RWPE2 (cell line): Measurements from ENCODE around the gene TOP3B.

ENCODE experiments used
- ATAC-seq: fragments of 200-7000 bp; cut with Tn5 transposase; 3 replicates; pipeline ENCODE4 v1.9.1; 2021; ENCODE audit warnings: low read depth
- DNase-seq: peaks from one replicate; pipeline ENCODE4 v3.0.0-alpha.2; 2020; ENCODE audit warnings: low spot score
- H3K27ac ChIP-seq: fragments of 450-650 bp; 2 replicates; pipeline ENCODE4 v1.5.1; 2017; ENCODE audit warnings: mild to moderate bottlenecking; ENCODE audit not compliant: poor library complexity, severe bottlenecking
- H3K27me3 ChIP-seq: fragments of 250-450 bp; sonication (Bioruptor Pico); 2 replicates; pipeline ENCODE4 v1.5.1; 2021; ENCODE audit warnings: mild to moderate bottlenecking, moderate library complexity; ENCODE audit not compliant: insufficient read depth, poor library complexity, severe bottlenecking
- H3K36me3 ChIP-seq: fragments of 250-450 bp; sonication (Bioruptor Pico); 2 replicates; pipeline ENCODE4 v1.5.1; 2020; ENCODE audit warnings: low read depth, mild to moderate bottlenecking, moderate library complexity
- H3K4me1 ChIP-seq: fragments of 250-450 bp; sonication (Bioruptor Pico); 2 replicates; pipeline ENCODE4 v1.5.1; 2021; ENCODE audit warnings: mild to moderate bottlenecking, moderate library complexity; ENCODE audit not compliant: insufficient read depth, poor library complexity, severe bottlenecking
- H3K4me3 ChIP-seq: fragments of 250-450 bp; sonication (Bioruptor Pico); 2 replicates; pipeline ENCODE4 v1.5.1; 2021; ENCODE audit warnings: mild to moderate bottlenecking, moderate library complexity; ENCODE audit not compliant: severe bottlenecking
- H3K9me3 ChIP-seq: fragments of 250-450 bp; sonication (Bioruptor Pico); 2 replicates; pipeline ENCODE4 v1.5.1; 2021; ENCODE audit warnings: mild to moderate bottlenecking, moderate library complexity; ENCODE audit not compliant: severe bottlenecking
- TF ChIP-seq, protein P1 (sequence below): fragments of 450-650 bp; IDR thresholded peaks from one replicate; pipeline ENCODE4 v1.5.1; 2017; ENCODE audit warnings: mild to moderate bottlenecking, moderate library complexity; ENCODE audit not compliant: poor library complexity, severe bottlenecking

The TOP3B gene

DNA sequence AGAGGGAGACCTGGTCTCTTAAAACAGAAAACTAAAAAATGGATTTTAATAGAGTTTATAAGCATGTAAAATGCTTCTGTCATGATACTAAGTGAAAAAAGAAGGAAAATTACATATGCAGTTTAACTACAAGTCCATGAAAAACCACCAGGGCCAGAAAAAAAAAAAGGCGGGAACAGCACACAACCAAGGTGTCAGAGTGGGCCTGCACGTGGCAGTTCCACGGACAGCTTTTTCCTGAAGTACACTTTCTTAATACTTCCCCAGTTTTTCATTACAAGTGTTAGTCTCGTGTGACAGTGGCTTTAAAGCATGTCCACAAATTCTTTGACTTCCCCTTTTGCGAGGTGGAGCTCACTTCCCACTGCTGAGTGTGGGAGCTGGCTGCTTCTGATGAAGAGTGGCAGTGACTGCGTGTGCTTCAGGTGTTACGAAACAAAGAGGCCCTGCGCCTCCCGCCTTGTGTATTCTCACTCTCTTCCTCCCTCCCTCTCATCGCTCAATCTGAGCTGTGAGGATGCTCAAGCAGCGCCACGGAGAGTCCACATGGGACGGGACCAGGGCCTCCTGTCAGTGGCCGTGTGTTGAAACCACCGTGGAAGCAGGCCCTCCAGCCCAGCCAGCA lies 46.3 kb downstream of the TOP3B start:
- no peak for ATAC-seq
- peaks cover 12% of the 10 kb centered on the region for H3K4me1 ChIP-seq
- TF ChIP-seq, protein P1, sequence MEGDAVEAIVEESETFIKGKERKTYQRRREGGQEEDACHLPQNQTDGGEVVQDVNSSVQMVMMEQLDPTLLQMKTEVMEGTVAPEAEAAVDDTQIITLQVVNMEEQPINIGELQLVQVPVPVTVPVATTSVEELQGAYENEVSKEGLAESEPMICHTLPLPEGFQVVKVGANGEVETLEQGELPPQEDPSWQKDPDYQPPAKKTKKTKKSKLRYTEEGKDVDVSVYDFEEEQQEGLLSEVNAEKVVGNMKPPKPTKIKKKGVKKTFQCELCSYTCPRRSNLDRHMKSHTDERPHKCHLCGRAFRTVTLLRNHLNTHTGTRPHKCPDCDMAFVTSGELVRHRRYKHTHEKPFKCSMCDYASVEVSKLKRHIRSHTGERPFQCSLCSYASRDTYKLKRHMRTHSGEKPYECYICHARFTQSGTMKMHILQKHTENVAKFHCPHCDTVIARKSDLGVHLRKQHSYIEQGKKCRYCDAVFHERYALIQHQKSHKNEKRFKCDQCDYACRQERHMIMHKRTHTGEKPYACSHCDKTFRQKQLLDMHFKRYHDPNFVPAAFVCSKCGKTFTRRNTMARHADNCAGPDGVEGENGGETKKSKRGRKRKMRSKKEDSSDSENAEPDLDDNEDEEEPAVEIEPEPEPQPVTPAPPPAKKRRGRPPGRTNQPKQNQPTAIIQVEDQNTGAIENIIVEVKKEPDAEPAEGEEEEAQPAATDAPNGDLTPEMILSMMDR = no peak
- peak overlapping the region; percentile 85 for H3K27ac ChIP-seq
- H3K9me3 ChIP-seq = no peaks in the 10 kb centered on the region
- DNase-seq = no peak
- no peaks in the 10 kb centered on the region for H3K27me3 ChIP-seq
- no peak overlapping the region for H3K4me3 ChIP-seq
- H3K36me3 ChIP-seq = peaks cover 50% of the 10 kb centered on the region

DNA sequence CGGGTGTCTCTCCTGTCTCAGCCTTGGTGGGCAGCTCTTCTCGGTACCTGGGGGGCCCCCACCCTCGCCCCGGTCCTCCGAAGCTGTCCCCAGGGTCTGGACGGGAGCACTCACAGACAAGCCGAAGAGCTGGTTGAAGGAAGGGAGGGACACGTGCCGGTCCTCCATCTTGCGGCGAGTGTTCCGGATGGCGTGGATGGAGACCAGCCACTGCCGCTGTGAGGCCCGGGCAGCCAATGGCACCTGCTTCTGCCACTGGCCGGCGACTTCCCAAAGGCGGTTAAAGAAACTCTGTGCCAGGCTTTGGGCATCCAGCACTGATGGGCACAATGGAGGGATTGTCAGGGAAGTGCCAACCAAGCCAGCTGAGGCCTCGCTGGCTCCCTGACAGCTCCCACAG lies 48.7 kb downstream of the TOP3B start:
- Histone ChIP-seq H3K36me3 (peaks cover 69% of the 10 kb centered on the region), H3K27me3 (no peaks in the 10 kb centered on the region), H3K9me3 (no peaks in the 10 kb centered on the region), H3K4me1 (peaks cover 12% of the 10 kb centered on the region), H3K27ac (no peak overlapping the region), H3K4me3 (no peak overlapping the region)
- DNase-seq (no peak), ATAC-seq (no peak)
- TF ChIP-seq, protein P1 = no peak

DNA sequence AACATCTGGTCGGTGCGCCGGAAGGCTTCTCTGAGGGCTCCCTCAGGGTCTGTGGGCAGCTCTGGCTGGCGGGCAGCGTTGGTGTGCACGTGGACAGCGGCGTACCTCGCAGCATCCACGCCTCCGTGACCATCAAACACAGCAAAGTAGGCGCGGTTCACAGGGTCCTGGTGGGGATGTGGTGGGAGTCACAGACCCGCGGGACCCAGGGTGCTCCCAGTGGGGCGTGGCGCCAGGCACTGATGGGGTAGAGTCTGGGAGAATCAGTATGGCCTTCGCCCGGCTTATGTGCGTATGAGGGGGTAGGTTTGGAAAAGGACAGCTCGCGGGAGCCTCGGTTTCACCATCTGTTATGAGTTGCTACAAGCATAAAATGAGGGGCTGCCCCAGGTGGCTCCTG lies 49.2 kb downstream of the TOP3B start:
- no peak for DNase-seq
- H3K27ac ChIP-seq = no peak overlapping the region

DNA sequence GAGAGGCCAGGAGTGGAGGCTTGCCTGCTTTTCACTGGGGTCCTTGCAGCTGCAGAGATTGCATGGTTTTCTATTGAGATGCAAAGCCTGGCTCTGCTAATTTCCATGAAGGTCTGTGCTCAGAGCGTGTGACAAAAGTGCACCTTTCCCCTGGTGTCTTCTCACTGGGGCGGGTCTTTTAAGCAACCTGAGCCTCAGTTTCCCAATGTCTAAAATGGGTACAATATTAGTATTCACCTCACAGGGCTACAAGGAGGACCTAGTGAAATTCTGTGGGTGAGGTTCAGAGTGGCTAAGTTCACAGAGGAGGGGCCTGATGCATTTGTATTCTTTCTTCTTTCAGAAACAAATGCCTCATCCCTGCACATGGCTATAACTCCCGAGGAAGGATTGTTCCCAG lies 50.2 kb downstream of the TOP3B start:
- TF ChIP-seq, protein P1 = no peak
- Histone ChIP-seq H3K4me3 (no peak overlapping the region), H3K9me3 (no peaks in the 10 kb centered on the region), H3K4me1 (peaks cover 7% of the 10 kb centered on the region), H3K36me3 (peaks cover 67% of the 10 kb centered on the region), H3K27me3 (no peaks in the 10 kb centered on the region), H3K27ac (no peak overlapping the region)
- DNase-seq = no peak
- ATAC-seq = no peak

More for the DNA sequence above, 49.2 kb downstream of the TOP3B start:
- no peak for ATAC-seq
- TF ChIP-seq, protein P1 = no peak
- peaks cover 67% of the 10 kb centered on the region for H3K36me3 ChIP-seq
- H3K4me3 ChIP-seq = no peak overlapping the region
- H3K4me1 ChIP-seq = peaks cover 12% of the 10 kb centered on the region
- H3K27me3 ChIP-seq = no peaks in the 10 kb centered on the region
- no peaks in the 10 kb centered on the region for H3K9me3 ChIP-seq

DNA sequence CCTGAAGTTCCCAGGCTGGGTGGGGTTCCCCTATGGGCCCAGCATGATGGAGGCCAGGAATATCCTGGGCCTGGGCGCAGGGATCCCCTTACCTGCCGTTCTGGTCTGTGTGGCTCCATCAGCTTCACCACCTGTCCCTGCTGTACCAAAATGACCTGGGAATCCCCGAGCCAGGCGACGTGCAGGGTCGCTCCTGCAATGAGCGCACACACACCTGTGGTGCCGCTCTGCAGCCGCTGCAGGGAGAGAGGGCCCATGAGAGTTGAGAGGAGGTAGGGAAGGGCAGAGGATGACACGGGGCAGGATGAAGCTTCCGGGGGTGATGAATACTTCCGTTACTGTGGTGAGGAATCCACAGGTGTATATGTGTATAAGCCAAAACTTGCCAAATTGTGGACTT lies 51.5 kb downstream of the TOP3B start:
- Histone ChIP-seq H3K4me1 (no peaks in the 10 kb centered on the region), H3K9me3 (no peaks in the 10 kb centered on the region), H3K36me3 (peaks cover 57% of the 10 kb centered on the region), H3K27ac (no peak overlapping the region), H3K27me3 (no peaks in the 10 kb centered on the region), H3K4me3 (no peak overlapping the region)
- TF ChIP-seq, protein P1 = no peak
- ATAC-seq (no peak), DNase-seq (no peak)
